Neural progenitor cell (in vitro differentiated cells): Measurements from ENCODE around the gene MYLIP. TPM values are rescaled to one million over a fixed set of nuclear protein-coding genes. Genes with fewer than 3 reads are reported as not detected.

Source experiments
- DNase-seq: peaks from one replicate; pipeline ENCODE4 v3.0.0-alpha.2; 2016; ENCODE audit warnings: low spot score
- H2AFZ ChIP-seq: fragments of 200-600 bp; sonication (generic); replicated peaks from 2 replicates; pipeline ENCODE4 v1.6.1; 2016; ENCODE audit warnings: antibody characterized with exemption
- H3F3A ChIP-seq: fragments of 200-600 bp; sonication (generic); 2 replicates; pipeline ENCODE4 v1.6.1; 2016; ENCODE audit warnings: antibody characterized with exemption, low read depth
- H3K27ac ChIP-seq: fragments of 200-600 bp; sonication (generic); 2 replicates; pipeline ENCODE4 v1.5.1; 2016; ENCODE audit warnings: mild to moderate bottlenecking
- H3K27me3 ChIP-seq: fragments of 200-600 bp; sonication (generic); 2 replicates; pipeline ENCODE4 v1.6.1; 2016; ENCODE audit warnings: mild to moderate bottlenecking, moderate library complexity
- H3K36me3 ChIP-seq: fragments of 200-600 bp; sonication (generic); 2 replicates; pipeline ENCODE4 v1.5.1; 2016
- H3K4me1 ChIP-seq: fragments of 200-600 bp; sonication (generic); 2 replicates; pipeline ENCODE4 v1.6.1; 2016; ENCODE audit warnings: mixed run types
- H3K4me2 ChIP-seq: fragments of 200-600 bp; sonication (generic); 2 replicates; pipeline ENCODE4 v1.6.1; 2016
- H3K4me3 ChIP-seq: fragments of 200-600 bp; sonication (generic); 2 replicates; pipeline ENCODE4 v1.5.1; 2016
- H3K79me2 ChIP-seq: fragments of 200-600 bp; sonication (generic); 2 replicates; pipeline ENCODE4 v1.6.1; 2016; ENCODE audit warnings: low read depth
- H3K9ac ChIP-seq: fragments of 200-600 bp; sonication (generic); 2 replicates; pipeline ENCODE4 v1.6.1; 2016
- H3K9me3 ChIP-seq: fragments of 200-600 bp; sonication (generic); 2 replicates; pipeline ENCODE4 v1.5.1; 2016; ENCODE audit warnings: low read depth
- H4K20me1 ChIP-seq: fragments of 200-600 bp; sonication (generic); 2 replicates; pipeline ENCODE4 v1.6.1; 2016; ENCODE audit warnings: low read depth
- H3K27ac Mint-ChIP-seq: 3 replicates; pipeline ENCODE4 v1.8.0; 2021; ENCODE audit warnings: mixed read lengths
- H3K27me3 Mint-ChIP-seq: 2 replicates; pipeline ENCODE4 v1.8.0; 2022; ENCODE audit warnings: low read depth, mild to moderate bottlenecking, inconsistent platforms, moderate library complexity, mixed read lengths; ENCODE audit not compliant: insufficient read depth
- H3K36me3 Mint-ChIP-seq: 3 replicates; pipeline ENCODE4 v1.8.0; 2021; ENCODE audit warnings: mixed read lengths
- H3K4me1 Mint-ChIP-seq: 3 replicates; pipeline ENCODE4 v1.8.0; 2021; ENCODE audit warnings: mixed read lengths
- H3K4me3 Mint-ChIP-seq: 3 replicates; pipeline ENCODE4 v1.8.0; 2021; ENCODE audit warnings: mild to moderate bottlenecking, moderate library complexity, mixed read lengths
- H3K9me3 Mint-ChIP-seq: 3 replicates; pipeline ENCODE4 v1.8.0; 2020; ENCODE audit warnings: mixed read lengths
- EZH2 ChIP-seq: fragments of 200-600 bp; sonication (generic); IDR thresholded peaks from 2 replicates; pipeline ENCODE4 v1.6.1; 2017; ENCODE audit warnings: antibody characterized with exemption, mild to moderate bottlenecking, moderate library complexity
- EZH2phosphoT487 ChIP-seq: fragments of 200-600 bp; sonication (generic); IDR thresholded peaks from 2 replicates; pipeline ENCODE4 v1.6.1; 2017; ENCODE audit warnings: antibody characterized with exemption
- total RNA-seq: library from RNA; depleted of rRNA; stranded (reverse); fragments of >200 nt; gene quantifications from 2 replicates; pipeline ENCODE4 v1.2.3, GENCODE V29; 2015; ENCODE audit warnings: low replicate concordance
- TF ChIP-seq, protein P1 (sequence below): fragments of 200-600 bp; sonication (generic); IDR thresholded peaks from 2 replicates; pipeline ENCODE4 v1.5.1; 2017; ENCODE audit warnings: antibody characterized with exemption, mild to moderate bottlenecking

Gene MYLIP
- total RNA-seq, 1 donor from 2014 or later, result 8.2 TPM

DNA sequence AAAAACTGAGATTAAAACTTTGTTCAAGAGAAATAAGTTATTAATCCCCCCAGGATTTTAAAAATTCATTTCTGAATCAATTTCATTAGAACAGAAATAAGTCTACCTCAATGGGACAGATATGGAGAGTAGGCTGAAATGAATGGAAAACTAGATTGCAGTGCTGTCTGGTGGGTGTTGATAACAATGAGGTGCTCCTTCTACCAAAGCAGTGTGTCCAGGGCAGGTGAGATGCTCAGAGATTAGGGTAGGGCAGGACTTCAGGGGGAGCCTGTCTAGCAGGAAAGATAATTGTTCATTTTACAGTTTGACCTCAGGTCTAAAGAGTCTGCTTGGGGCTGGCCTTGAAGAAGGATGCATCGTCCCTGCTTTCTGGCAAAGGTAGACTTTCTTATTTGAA, 38.0 kb upstream of the MYLIP start:
- Mint-ChIP-seq H3K4me1 (no peaks in the 10 kb centered on the region), H3K27ac (no peak overlapping the region), H3K9me3 (no peaks in the 10 kb centered on the region), H3K36me3 (no peaks in the 10 kb centered on the region), H3K4me3 (no peak overlapping the region), H3K27me3 (peaks cover 2% of the 10 kb centered on the region)
- H3K36me3 ChIP-seq, result no peaks in the 10 kb centered on the region
- H3K79me2 ChIP-seq, result no peaks in the 10 kb centered on the region
- no peak overlapping the region for H3K27ac ChIP-seq
- H2AFZ ChIP-seq, result no peak overlapping the region
- no peaks in the 10 kb centered on the region for H3K27me3 ChIP-seq
- H3K9me3 ChIP-seq, result no peaks in the 10 kb centered on the region
- no peak overlapping the region for H3K4me3 ChIP-seq
- no peak overlapping the region for H3K4me2 ChIP-seq
- no peak for DNase-seq
- TF ChIP-seq EZH2phosphoT487 (no peak), EZH2 (no peak)
- TF ChIP-seq, protein P1, sequence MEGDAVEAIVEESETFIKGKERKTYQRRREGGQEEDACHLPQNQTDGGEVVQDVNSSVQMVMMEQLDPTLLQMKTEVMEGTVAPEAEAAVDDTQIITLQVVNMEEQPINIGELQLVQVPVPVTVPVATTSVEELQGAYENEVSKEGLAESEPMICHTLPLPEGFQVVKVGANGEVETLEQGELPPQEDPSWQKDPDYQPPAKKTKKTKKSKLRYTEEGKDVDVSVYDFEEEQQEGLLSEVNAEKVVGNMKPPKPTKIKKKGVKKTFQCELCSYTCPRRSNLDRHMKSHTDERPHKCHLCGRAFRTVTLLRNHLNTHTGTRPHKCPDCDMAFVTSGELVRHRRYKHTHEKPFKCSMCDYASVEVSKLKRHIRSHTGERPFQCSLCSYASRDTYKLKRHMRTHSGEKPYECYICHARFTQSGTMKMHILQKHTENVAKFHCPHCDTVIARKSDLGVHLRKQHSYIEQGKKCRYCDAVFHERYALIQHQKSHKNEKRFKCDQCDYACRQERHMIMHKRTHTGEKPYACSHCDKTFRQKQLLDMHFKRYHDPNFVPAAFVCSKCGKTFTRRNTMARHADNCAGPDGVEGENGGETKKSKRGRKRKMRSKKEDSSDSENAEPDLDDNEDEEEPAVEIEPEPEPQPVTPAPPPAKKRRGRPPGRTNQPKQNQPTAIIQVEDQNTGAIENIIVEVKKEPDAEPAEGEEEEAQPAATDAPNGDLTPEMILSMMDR, result no peak
- H4K20me1 ChIP-seq, result no peaks in the 10 kb centered on the region
- H3K9ac ChIP-seq, result no peak overlapping the region
- H3F3A ChIP-seq, result no peaks in the 10 kb centered on the region
- no peaks in the 10 kb centered on the region for H3K4me1 ChIP-seq

DNA sequence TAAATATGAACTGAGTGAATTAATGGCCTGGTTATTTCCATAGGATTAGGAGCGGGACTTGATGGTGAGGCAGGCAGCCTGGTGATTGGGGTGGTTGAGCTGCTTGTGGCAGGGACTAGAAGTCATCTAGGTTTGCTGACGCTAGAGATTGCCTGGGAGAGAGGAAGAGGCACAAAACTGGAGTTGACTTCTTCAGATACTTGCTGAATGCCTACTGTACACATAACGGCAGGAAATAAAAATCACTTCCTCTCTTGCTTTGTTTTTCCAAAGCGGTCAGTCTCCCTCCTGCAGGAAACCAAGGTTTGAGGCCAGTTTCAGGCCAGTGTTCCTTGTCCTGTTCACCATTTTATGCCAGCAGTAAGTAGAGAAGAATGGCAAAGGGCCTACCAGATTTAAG, 36.7 kb upstream of the MYLIP start:
- Mint-ChIP-seq H3K4me1 (no peaks in the 10 kb centered on the region), H3K36me3 (no peaks in the 10 kb centered on the region), H3K27me3 (peaks cover 2% of the 10 kb centered on the region), H3K9me3 (no peaks in the 10 kb centered on the region), H3K4me3 (no peak overlapping the region), H3K27ac (no peak overlapping the region)
- Histone ChIP-seq H3F3A (no peaks in the 10 kb centered on the region), H3K4me3 (no peak overlapping the region), H3K9me3 (no peaks in the 10 kb centered on the region), H3K27ac (no peak overlapping the region), H3K79me2 (no peaks in the 10 kb centered on the region), H3K36me3 (no peaks in the 10 kb centered on the region), H3K4me2 (no peak overlapping the region), H3K27me3 (no peaks in the 10 kb centered on the region), H2AFZ (no peak overlapping the region), H4K20me1 (no peaks in the 10 kb centered on the region), H3K4me1 (no peaks in the 10 kb centered on the region), H3K9ac (no peak overlapping the region)
- TF ChIP-seq, protein P1, result no peak
- TF ChIP-seq EZH2phosphoT487 (no peak), EZH2 (no peak)
- DNase-seq, result no peak

GRCh38 chr6:16092990-16093389, 35.9 kb upstream of the MYLIP start:
- Mint-ChIP-seq H3K27me3 (peaks cover 2% of the 10 kb centered on the region), H3K4me1 (no peaks in the 10 kb centered on the region), H3K36me3 (no peaks in the 10 kb centered on the region), H3K9me3 (no peaks in the 10 kb centered on the region), H3K4me3 (no peak overlapping the region), H3K27ac (no peak overlapping the region)
- Histone ChIP-seq H2AFZ (no peak overlapping the region), H3K27ac (no peak overlapping the region), H3K9me3 (no peaks in the 10 kb centered on the region), H3K4me2 (no peak overlapping the region), H3K9ac (no peak overlapping the region), H3K79me2 (no peaks in the 10 kb centered on the region), H3K4me3 (no peak overlapping the region), H3F3A (no peaks in the 10 kb centered on the region), H3K36me3 (no peaks in the 10 kb centered on the region), H4K20me1 (no peaks in the 10 kb centered on the region), H3K4me1 (no peaks in the 10 kb centered on the region), H3K27me3 (no peaks in the 10 kb centered on the region)
- no peak for DNase-seq
- TF ChIP-seq, protein P1, result no peak
- TF ChIP-seq EZH2 (no peak), EZH2phosphoT487 (no peak)
